ENCODE results near the gene ICAM5. TPM values are rescaled to one million over a fixed set of nuclear protein-coding genes. Genes with fewer than 3 reads are reported as not detected.
"Not testable (repeated sequence)": the region's sequence is repeated elsewhere in the genome, so short reads cannot be mapped to it uniquely, and the experiment has no call there.

ICAM5 gene
- total RNA-seq, 3 donors from 2014 or later = 0.69 to 1.4 (median 0.73) TPM

DNA sequence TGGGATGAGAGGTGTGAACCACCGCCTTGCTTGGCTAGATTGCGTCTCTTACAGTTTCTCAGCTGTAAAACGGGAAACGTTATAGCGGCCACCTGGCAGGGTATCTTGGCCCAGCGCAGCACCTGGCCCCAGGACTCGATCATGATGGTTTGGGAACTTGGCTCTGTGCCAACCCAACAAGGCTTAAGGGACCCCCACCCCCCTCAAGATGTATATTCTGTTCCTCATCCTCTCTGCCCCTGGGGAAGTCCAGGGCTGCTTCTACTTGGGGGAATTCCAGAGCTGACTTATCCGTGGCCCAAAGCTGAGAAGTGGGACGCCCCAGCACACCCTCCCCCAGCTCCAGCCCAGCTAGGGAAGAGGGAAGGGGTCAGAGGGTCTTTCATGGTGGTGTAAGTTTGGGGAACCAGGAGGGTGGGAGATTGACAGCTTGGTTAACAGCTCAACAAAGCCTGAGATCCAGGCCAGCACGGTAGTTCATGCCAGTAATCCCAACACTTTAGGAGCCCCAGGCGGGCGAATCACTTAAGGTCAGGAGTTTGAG lies 18.1 kb upstream of the ICAM5 start:
- Histone ChIP-seq H3K9me3 (no peaks in the 10 kb centered on the region), H3K4me3 (no peak overlapping the region), H3K4me1 (ENCODE audit: low read depth) (peaks cover 20% of the 10 kb centered on the region), H3K36me3 (ENCODE audit: low read depth) (no peaks in the 10 kb centered on the region)
- DNase-seq (peak in 2 of 3 donors; percentile 41 to 55), ATAC-seq (peak; percentile 6)
- TF ChIP-seq, protein P1, sequence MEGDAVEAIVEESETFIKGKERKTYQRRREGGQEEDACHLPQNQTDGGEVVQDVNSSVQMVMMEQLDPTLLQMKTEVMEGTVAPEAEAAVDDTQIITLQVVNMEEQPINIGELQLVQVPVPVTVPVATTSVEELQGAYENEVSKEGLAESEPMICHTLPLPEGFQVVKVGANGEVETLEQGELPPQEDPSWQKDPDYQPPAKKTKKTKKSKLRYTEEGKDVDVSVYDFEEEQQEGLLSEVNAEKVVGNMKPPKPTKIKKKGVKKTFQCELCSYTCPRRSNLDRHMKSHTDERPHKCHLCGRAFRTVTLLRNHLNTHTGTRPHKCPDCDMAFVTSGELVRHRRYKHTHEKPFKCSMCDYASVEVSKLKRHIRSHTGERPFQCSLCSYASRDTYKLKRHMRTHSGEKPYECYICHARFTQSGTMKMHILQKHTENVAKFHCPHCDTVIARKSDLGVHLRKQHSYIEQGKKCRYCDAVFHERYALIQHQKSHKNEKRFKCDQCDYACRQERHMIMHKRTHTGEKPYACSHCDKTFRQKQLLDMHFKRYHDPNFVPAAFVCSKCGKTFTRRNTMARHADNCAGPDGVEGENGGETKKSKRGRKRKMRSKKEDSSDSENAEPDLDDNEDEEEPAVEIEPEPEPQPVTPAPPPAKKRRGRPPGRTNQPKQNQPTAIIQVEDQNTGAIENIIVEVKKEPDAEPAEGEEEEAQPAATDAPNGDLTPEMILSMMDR (IDR thresholded peaks at IDR 0.05) = no peak
- intact Hi-C loops (cut with DNase I, micrococcal nuclease) = no loop called here

DNA sequence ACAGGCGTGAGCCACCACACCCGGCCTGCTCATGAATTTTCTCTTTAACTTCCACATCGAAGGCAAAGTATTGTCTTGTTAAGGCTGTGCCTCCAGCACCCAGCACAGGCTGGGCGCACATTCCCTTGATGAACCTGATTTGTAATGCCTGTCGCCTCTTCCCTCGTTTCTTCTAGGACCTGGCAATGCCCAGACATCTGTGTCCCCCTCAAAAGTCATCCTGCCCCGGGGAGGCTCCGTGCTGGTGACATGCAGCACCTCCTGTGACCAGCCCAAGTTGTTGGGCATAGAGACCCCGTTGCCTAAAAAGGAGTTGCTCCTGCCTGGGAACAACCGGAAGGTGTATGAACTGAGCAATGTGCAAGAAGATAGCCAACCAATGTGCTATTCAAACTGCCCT lies 15.2 kb upstream of the ICAM5 start:
- H3K4me1 ChIP-seq (ENCODE audit: low read depth) = peaks cover 20% of the 10 kb centered on the region
- TF ChIP-seq, protein P1 (IDR thresholded peaks at IDR 0.05) = no peak
- no peaks in the 10 kb centered on the region for H3K36me3 ChIP-seq (ENCODE audit: low read depth)
- no peak for DNase-seq
- H3K9me3 ChIP-seq = no peaks in the 10 kb centered on the region
- intact Hi-C loops (cut with DNase I, micrococcal nuclease) = no loop called here
- no peak overlapping the region for H3K4me3 ChIP-seq
- no peak for ATAC-seq

DNA sequence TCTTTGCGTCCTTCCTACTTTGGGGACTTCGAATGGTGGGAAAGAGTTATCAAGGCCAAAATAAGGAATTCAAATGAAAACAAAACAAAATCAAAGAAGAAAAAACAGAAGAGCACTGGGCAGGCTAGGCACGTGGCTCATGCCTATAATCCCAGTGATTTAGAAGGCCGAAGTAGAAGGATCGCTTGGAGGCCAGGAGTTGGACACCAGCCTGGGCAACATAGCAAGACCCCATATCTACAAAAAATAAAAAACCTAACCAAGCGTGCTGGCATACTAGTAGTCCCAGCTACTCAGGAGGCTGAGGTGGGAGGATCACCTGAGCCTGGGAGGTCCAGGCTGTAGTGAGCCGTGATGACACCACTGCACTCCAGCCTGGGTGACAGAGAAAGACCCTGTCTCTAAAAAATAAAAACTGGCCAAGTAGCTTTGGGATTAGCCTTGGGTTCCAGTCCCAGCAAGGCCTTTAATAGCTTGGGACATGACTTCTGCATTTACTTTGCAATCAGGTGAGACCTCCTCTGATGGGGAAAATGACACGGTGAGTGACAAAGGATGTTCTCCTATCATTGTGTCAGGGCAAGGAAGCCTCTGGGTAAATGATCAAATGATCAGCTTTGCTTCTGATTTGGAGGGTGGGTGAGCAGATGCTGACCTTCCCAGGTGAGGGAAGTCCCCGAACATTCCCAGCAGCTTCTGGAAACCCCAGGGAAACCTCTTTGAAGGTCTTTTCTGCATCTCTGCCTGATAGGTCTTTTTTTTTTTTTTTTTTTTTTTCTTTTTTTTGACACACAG lies 11.8 kb upstream of the ICAM5 start:
- intact Hi-C loops (cut with DNase I, micrococcal nuclease) = no loop called here

DNA sequence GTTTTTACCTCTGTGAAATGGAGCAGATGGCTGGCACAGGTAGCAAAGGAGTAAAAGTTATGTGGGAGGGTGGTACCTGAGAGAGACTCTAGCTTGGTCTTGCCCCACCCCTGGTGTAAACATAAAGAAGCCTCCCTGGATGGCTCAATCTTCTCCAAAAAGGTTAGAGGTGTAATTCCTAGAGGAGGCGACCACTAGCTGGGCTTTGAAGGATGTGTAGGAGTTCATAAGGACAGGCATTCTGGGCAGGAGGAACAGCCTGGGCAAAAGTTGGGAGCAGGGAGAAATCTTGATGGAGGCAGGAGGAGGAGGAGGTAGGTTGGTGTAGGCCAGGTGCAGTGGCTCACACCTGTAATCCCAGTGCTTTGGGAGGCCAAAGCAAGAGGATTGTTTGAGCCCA lies 10.8 kb upstream of the ICAM5 start:
- no peak overlapping the region for H3K4me3 ChIP-seq
- TF ChIP-seq, protein P1 (IDR thresholded peaks at IDR 0.05) = no peak
- no peak for DNase-seq
- no peaks in the 10 kb centered on the region for H3K9me3 ChIP-seq
- H3K36me3 ChIP-seq (ENCODE audit: low read depth) = no peaks in the 10 kb centered on the region
- intact Hi-C loops (cut with DNase I, micrococcal nuclease) = no loop called here
- ATAC-seq = no peak
- peaks cover 5% of the 10 kb centered on the region for H3K4me1 ChIP-seq (ENCODE audit: low read depth)

More for the DNA sequence above, 11.8 kb upstream of the ICAM5 start:
- no peak for DNase-seq
- no peak for ATAC-seq
- Histone ChIP-seq H3K4me3 (no peak overlapping the region), H3K4me1 (ENCODE audit: low read depth) (peaks cover 5% of the 10 kb centered on the region), H3K36me3 (ENCODE audit: low read depth) (no peaks in the 10 kb centered on the region), H3K9me3 (no peaks in the 10 kb centered on the region)
- TF ChIP-seq, protein P1 (IDR thresholded peaks at IDR 0.05) = no peak

DNA sequence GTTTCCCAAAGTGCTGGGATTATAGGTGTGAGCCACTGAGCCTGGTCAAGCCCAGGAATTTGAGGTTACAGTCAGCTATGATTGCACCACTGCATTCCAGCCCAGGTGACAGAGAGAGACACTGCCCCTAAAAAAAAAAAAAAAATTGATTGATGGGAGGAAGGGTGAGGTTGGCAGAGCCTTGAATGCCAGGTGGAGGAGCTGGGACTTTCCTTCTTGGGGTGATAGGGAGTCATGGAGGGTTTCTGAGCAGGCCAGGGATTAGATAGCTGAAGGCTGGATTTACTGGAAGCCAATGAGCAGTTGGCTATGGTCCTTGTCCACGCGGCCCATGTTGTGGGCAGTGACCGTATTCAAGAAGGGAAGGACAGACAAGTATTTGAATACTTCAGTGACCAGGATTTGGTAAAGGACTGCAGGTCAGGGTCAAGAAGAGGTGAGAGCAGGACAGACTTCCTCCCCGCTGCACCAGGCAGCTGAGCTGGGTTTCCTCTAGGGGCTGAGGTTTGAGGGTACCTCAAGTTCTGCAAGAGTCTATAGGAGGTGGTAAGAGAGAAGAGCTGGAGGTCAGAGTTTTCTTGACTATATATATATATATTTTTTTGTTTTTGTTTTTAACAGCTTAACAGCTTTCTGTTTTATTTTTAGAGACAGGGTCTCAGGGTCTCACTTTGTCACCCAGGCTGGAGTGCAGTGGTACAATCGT lies 9.9 kb upstream of the ICAM5 start:
- ATAC-seq (no peak), DNase-seq (no peak)
- H3K4me3 ChIP-seq = no peak overlapping the region
- no peaks in the 10 kb centered on the region for H3K36me3 ChIP-seq (ENCODE audit: low read depth)
- intact Hi-C loops (cut with DNase I, micrococcal nuclease) = no loop called here
- no peaks in the 10 kb centered on the region for H3K9me3 ChIP-seq
- TF ChIP-seq, protein P1 (IDR thresholded peaks at IDR 0.05) = no peak
- peaks cover 4% of the 10 kb centered on the region for H3K4me1 ChIP-seq (ENCODE audit: low read depth)

DNA sequence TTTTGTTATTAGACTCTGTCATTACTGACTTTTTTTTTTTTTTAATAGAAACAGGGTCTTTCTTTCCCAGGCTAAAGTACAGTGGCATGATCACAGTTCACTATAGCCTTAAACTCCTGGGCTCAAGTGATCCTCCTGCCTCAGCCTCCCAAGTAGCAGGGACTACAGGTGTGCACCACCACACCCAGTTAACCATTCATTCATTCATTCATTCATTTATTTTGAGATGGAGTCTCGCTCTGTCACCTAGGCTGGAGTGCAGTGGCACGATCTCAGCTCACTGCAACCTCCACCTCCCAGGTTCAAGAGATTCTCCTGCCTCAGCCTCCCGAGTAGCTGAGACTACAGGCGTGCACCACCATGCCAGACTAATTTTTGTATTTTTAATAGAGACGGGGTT lies 7.7 kb upstream of the ICAM5 start:
- DNase-seq; ATAC-seq; H3K9me3 ChIP-seq; intact Hi-C loops (cut with DNase I, micrococcal nuclease); H3K4me1 ChIP-seq (ENCODE audit: low read depth); H3K36me3 ChIP-seq (ENCODE audit: low read depth); H3K4me3 ChIP-seq: not testable (repeated sequence)

All from mucosa of descending colon (tissue), 3 donors.